Islet precursor cell (in vitro differentiated cells): ENCODE data around the gene LARP6.
"Not testable (repeated sequence)": the region's sequence is repeated elsewhere in the genome, so short reads cannot be mapped to it uniquely, and the experiment has no call there.

ENCODE experiments used
- DNase-seq: peaks from one replicate; pipeline ENCODE4 v3.0.0-alpha.2; 2018

Gene LARP6

GRCh38 chr15:70829371-70830166 lies 24.4 kb downstream of the LARP6 start:
- DNase-seq, result no peak

- DNase-seq, result no peak
Observed at GRCh38 chr15:70827721-70828120, 26.2 kb downstream of the LARP6 start.

- DNase-seq, result no peak
Observed at GRCh38 chr15:70826634-70827033, 27.3 kb downstream of the LARP6 start.

GRCh38 chr15:70825841-70826240 lies 28.1 kb downstream of the LARP6 start:
- DNase-seq, result no peak

GRCh38 chr15:70823196-70823595 lies 30.8 kb downstream of the LARP6 start:
- DNase-seq, result no peak

- DNase-seq, result no peak
Observed at GRCh38 chr15:70820214-70820613, 33.7 kb downstream of the LARP6 start.

GRCh38 chr15:70818580-70818979 lies 35.4 kb downstream of the LARP6 start:
- DNase-seq, result no peak

- no peak for DNase-seq
Observed at GRCh38 chr15:70817266-70817665, 36.7 kb downstream of the LARP6 start.

- no peak for DNase-seq
Observed at GRCh38 chr15:70815604-70816003, 38.4 kb downstream of the LARP6 start.

- DNase-seq, result not testable (repeated sequence)
Observed at GRCh38 chr15:70815011-70815410, 38.9 kb downstream of the LARP6 start.

- DNase-seq, result no peak
Observed at GRCh38 chr15:70812827-70813364, 41.1 kb downstream of the LARP6 start.

- no peak for DNase-seq
Observed at GRCh38 chr15:70810916-70811578, 42.9 kb downstream of the LARP6 start.

- DNase-seq, result no peak
Observed at GRCh38 chr15:70806992-70807712, 46.8 kb downstream of the LARP6 start.

- DNase-seq, result not testable (repeated sequence)
Observed at GRCh38 chr15:70804388-70804787, 49.6 kb downstream of the LARP6 start.

- peak; percentile 65 for DNase-seq
Observed at GRCh38 chr15:70802629-70803028, 51.3 kb downstream of the LARP6 start.

- DNase-seq, result peak; percentile 34
Observed at GRCh38 chr15:70801109-70801508, 52.8 kb downstream of the LARP6 start.

GRCh38 chr15:70799667-70800450 lies 54.1 kb downstream of the LARP6 start:
- DNase-seq, result peak; percentile 18

- no peak for DNase-seq
Observed at GRCh38 chr15:70797464-70797863, 56.5 kb downstream of the LARP6 start.

- DNase-seq, result no peak
Observed at GRCh38 chr15:70796516-70797310, 57.2 kb downstream of the LARP6 start.

GRCh38 chr15:70795311-70795665 lies 58.7 kb downstream of the LARP6 start:
- DNase-seq, result peak; percentile 66

GRCh38 chr15:70794596-70795310 lies 59.2 kb downstream of the LARP6 start:
- peak; percentile 73 for DNase-seq
